ENCODE data around the gene TRH.
"Not testable (repeated sequence)": the region's sequence is repeated elsewhere in the genome, so short reads cannot be mapped to it uniquely, and the experiment has no call there.

Gene TRH

DNA sequence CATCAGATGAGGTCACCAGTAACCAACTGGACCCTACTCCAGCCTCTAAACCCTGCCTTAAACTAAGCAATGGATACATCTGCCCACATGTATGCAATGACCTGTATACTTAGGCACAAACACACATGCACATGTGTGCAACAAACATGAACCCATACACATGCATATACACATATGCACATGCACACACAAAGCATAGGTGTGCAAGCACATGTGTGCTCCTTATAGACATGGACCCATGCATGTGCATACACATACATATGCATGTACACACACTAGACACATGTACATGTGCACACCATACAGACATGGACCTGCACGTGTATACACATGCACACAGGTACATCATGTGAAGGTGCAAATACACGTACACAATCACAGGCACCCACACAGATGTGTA, 8.6 kb upstream of the TRH start:
- DNase-seq (ENCODE audit: low read depth) = no peak

DNA sequence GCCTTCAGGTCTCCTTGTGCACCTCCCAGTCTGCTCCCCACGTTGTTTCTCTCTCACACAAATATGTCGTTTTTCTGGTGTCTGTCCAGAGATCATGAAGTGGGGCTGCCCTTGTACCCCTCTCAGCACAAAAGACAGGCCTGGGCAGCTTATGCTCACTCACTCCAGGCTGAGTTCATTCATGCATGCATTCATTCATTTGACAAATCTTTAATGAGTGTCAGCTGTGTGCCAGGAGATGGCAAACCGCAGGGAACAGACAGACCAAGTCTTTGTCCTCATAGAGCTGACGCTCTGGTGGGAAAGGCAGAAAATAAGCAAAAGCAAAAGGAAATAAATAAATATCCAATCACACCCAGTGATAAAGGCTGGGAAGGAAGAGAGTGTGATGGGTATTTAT, 7.6 kb upstream of the TRH start:
- DNase-seq (ENCODE audit: low read depth) = no peak

DNA sequence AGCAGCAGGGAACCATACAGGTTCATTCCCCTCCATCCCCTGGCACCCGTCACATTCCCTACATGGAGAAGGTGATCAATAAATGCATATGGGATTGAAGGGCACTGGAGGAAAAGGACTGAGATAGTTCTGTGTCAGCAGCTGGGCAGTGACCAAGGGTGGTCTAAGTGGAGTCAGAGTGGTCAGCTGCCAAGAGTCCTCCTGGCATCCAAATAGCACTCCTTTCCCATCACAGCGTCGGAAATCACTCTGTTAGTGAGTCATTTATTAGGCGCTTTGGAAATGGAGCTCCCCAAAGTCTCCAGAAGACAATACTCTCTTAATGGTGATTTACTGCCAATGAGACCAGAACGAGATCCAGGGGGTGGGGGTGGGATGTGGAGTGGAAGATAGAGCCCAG, 6.8 kb upstream of the TRH start:
- no peak for DNase-seq (ENCODE audit: low read depth)

DNA sequence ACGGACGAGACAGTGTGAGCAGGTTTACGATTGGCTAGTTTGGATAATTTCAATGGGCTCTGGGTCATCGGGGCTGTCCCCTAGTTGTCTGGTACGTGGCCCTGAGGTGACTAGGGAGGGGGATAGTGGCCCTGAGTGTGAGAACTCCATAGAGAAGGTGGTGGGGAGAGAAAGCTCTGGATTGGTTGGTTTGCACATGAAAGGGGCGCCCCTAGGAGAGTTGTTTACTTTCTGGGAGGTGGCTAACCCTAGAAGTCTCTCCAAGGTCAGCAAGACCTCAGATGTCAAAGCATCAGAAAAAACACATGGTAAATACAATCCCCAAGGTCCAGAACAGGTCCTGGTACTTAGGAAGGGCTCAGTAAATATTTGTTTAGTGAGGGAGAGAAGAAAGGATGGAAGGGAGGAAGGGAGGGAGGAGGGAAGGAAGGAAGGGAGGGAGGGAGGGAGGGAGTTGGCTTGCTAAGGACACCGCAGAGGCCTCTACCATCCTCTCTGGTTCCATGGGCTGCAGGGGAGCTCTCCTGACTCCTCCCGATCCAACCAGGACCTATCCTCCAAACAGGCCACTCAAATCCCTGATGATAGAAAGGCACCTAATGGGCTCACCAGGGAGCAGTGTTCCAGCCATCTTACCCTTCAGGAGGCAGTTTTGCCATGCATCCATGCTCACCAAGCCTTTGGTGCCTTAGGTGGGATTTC, 3.0 kb upstream of the TRH start:
- no peak for DNase-seq (ENCODE audit: low read depth)

DNA sequence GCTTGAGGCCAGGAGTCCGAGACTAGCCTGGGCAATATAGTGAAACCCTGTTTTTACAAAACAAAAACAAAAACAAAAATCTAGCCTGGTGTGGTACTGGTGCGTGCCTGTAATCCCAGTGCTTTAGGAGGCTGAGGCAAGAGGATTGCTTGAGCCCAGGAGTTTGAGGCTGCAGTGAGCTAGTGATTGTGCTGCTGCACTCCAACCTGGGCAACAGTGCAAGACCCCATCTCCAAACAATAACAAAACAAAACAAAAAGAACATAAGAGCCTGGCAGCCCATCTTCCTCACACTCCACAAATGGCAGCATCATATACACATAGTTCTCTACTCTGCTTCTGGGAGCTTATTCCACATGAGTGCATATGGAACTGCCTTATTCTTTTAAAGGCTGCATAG, 2.2 kb upstream of the TRH start:
- no peak for DNase-seq (ENCODE audit: low read depth)

DNA sequence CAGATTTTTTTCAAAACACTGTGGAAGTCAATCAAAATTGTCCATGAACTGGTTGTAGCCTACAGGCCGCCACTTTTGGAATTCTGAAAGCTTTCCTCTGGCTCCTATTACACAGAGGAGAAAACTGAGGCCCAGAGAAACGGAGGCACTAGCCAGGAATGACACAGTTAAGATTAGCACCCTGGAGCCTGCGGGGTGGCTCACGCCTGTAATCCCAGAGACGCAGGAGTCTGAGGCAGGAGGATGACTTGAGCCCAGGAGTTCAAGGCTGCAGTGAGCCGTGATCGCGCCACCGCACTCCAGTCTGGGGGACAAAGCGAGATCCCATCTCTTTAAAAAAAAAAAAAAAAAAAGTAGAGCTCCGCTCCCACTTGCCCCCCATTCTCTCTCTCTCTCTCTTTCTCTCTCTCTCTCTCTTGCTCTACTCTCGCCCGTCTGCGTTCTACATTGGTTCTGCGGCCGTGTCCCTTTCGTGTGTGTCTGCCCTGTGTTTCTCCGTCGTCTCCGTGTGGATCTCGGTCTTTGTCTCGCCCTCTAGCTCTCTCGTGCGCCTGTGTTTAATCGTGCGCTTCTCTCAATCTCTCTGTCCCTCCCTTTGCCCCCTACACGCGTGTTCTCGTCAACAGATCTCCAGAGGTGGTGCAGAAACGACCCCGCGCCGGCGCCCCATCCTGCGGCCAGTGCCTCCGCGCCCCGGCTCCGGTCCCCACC, 512 bp upstream of the TRH start:
- no peak for DNase-seq (ENCODE audit: low read depth)

DNA sequence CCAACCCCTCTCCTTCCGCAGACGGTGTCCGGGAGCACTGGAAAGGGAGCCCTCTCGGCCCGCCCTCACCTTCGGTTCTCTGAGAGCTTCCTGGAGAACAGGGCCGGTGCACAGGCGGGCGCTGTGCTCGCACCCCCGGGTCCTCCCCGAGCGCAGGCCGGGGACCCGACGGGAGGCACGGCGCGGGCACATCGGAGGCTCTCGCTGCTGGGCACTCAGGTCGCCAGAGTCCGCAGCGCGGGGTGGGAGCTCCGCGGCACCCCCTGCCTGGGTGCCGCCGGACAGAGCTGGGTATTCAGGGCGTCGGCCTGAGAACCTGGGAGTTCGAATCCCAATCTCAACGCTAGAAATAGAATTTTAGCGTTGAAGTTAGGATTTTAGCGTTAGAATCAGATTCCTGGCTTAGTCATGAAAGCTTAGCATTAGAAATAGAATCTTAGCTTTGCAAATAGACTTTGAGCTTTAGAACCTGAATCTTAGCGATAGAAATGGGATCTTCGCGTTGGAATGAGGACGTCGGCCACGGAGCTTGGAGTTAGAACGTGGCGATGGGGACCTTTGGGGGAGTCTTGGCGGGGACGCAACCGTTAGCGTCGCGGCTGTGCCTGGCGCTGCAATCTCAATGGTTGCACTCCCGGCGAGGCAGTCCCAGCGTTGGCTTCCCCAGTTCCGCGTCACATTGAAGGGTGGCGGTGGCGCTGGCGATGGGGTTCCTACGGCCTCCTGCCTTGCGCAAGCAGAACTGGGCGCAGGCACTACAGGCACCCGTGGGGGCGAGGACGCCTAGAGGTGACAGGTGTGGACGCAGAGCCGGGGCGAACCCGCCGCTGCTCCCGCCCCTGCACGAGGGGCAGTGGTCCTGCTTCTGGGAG, 549 bp downstream of the TRH start:
- no peak for DNase-seq (ENCODE audit: low read depth)

DNA sequence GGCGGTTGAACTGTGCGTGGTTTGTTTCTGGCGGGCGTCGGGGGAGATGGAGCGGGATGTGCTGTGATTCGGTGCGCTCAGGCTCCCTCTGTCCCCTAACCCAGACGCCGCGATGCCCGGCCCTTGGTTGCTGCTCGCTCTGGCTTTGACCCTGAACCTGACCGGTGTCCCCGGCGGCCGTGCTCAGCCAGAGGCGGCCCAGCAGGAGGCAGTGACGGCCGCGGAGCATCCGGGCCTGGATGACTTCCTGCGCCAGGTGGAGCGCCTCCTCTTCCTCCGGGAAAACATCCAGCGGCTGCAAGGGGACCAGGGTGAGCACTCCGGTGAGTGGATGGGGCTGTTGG, 1.2 kb downstream of the TRH start:
- DNase-seq (ENCODE audit: low read depth) = no peak

DNA sequence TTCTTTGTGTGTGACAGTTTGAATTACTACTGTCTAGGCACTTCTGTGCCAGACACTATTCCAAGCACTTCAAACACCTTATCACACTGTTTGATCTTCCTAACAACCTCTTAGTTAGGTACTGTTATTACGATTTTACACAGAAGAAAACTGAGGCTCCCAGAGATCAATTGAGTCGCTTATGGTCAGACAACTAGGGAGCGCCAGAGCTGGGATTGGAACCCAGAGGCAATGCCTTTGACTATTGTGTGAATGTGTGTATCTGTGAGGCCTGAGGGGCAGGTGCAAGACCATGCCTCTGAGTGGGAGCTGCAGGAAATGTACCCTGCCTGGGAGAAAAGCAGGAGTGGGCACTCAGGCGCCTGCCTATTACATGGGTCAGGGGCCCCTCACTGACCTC, 1.8 kb downstream of the TRH start:
- no peak for DNase-seq (ENCODE audit: low read depth)

DNA sequence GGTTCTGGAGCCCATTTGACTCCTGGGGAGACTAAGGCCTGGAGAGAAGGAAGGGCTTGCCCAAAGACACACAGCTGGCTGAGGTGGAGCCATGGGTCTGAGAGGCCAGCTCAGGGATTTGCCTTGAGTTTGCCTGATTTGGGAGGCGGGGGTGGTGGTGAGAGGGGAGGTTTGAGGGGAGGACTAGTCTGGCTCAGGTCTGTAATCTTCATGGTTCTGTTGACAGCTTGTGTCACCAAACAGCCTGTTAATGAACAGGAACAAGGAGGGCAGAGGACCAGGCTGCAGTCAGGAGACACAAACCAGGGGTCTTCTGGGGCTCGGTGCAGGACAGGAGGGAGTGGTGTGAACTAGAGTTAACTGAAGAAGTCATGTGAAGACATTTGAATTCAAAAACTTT, 3.6 kb downstream of the TRH start:
- no peak for DNase-seq (ENCODE audit: low read depth)

DNA sequence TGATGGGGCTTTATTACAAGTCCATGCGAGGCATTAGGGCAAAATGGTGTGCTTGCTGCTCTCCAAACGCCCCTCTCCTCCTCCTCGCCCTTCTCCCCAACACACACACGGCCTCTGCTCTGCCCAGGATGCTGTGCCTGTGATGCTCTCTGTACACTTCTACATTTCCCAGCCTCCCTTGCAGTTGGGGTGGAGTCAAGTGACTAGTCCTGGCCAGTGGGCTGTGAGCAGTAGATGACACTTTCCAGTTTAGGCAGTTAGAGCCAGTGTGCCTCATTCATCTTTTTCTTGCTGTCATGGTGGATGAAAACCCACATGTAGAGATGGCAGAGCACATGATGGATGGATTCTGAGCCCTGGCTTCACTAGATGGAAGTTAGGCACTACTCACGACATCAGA, 5.4 kb downstream of the TRH start:
- DNase-seq (ENCODE audit: low read depth) = no peak

DNA sequence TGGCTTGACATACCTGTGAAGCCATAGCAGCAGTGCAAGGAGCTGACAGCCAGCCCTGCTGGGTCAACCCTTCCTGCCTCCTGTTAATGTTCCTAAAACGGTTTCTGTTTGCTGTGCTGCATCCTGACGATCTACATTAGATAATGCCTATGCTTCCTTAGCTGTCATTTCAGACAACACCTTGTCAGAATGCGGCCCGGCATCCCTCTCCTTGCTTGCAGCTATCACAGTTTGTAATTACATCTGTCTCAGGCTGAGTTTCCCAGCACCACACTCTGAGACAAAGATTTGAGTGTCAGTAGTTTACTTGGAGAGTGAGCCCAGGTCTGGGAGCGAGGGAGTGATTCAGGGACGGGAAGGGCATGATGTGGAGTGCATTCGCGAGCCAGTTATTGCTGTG, 9.0 kb downstream of the TRH start:
- no peak for DNase-seq (ENCODE audit: low read depth)

DNA sequence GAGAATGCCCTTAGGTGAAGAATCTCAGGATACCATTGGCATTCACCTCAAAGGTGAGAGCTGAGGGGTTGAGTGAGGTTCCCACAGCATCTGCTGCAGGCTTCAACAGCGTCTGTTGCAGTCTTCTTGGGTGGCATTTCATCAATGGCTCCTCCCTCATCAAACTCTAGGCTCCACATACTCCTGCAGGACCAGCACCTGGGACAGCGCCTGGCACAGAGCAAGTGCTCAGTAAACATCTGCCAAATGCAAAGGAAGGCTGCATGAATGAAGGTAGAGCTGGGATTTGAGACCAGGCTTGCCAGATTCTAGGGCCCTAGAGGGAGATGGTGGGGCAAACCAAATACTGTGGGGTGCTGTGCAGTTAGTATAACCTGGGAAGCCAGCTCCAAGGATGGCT, 9.6 kb downstream of the TRH start:
- no peak for DNase-seq (ENCODE audit: low read depth)

DNA sequence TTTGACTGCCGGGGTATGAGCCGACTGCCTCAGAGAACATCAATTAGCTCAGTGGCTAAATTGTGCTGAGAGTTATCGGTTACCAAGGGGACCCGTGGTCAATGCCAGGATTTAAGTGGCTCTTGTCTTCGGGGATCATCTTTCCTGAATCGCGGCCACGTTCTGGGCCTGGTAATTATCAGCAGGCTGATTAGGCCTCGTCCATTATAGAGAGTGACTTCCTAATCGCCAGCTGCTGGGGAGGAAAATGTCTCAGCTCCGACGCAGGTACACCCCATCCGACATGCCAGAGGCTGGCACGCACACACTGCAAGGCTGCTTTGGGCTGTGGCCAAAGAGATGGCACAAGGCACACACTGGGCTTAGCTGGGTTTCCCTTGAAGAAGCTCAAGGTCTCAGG, 10.6 kb downstream of the TRH start:
- DNase-seq (ENCODE audit: low read depth) = no peak

DNA sequence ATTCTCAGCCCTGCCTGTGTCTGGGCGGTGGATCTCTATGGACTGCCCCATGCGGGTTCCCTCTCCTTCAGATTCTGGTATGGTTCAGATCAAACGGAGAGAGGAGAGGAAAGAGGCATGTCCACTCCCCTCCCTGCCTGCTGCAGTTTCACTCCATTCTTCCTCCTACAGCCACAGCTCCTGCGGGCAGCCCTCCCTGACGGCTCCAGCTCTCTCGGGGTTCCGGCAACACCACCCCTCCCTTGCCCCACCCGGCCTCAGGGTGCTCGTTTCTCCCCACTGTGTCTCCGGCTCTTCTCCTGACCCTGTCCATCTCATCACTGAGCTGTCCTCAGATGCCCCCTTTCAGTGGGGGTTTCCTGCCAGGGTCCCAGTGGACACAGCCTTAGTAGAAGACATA, 13.9 kb downstream of the TRH start:
- DNase-seq (ENCODE audit: low read depth) = no peak

DNA sequence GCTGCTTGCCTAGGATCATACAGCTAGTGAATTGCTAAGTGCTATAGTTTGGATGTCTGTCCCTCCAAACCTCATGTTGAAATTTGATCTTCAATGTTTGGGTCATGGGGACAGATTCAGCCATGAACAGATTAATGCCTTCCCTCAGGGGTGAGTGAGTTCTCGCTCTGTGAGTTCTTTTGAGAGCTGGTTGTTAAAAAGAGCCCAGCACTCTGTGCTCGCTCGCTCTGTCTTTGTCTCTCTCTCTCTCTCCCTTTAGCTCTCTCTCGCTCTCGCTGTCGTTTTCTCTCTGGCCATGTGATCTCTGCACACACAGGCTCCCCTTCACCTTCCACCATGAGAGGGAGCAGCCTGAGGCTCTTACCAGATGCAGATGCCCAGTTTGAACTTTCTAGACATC, 14.9 kb downstream of the TRH start:
- no peak for DNase-seq (ENCODE audit: low read depth)

DNA sequence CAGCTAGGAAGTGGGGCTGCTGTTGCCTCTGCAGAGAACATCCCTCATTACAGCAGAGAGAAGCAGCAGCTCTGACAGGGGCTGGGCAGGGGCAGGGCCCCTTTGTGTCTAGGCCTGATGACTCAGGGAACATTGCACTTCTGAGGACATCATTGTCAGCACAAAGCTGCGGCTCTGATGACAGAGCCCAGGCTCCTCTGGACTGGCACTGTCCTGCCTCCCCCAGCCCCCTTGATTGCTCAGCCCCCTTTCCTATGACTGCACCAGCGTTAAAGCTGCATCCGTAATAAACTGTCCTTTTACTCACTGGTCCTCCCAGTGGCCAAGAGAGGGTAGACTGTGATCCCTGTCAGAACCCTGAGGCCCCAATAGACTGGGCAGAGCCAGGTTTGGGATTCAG, 18.3 kb downstream of the TRH start:
- no peak for DNase-seq (ENCODE audit: low read depth)

DNA sequence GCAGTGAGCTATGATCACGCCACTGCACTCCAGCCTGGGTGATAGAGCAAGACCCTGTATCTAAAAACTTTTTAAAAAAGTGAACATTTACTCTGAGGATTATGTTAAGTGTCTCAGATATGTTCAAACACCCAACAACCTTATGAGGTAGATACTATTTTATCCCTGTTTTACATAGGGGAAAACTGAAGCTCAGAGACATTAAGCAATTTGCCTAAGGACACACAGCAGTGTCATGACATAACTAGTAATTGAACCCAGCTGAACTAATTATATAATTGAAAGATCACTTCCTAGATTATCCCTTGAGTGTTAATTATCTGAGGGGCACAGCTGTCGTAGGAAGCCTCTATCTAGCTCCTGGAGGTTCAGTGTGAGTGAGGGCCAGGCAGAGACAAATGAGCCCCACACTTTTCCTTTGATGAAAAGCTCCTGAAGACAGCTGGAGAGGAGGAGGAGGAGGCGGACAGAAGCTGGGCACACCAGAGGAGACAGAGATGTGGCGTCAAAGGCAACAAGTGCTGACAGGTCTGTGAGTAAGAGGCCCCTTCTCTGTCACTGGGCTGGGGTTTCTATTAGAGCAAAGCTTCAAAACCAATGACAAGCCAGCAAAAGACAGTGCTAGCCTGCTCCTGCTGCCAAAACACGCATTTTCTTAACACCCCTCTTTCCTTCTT, 20.5 kb downstream of the TRH start:
- DNase-seq (ENCODE audit: low read depth) = no peak

DNA sequence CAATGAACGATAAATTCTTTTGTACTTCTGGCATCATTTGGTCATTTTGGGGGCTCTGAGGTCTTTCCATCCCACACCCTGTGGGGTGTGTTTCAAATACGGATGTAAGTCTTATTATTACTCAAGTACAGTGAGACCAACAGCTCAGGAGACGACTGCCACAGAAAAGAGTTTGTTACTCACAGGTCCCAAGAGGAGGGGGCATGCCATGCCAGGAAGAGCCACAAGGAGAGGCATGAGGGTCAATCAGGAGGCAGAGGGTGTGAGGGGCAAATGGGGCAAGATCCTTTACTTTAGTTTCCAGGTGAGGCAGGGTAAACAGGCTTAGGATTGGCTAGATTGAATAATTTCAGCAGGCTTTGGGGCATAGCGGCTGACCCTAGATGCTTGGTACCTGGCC, 21.6 kb downstream of the TRH start:
- no peak for DNase-seq (ENCODE audit: low read depth)

DNA sequence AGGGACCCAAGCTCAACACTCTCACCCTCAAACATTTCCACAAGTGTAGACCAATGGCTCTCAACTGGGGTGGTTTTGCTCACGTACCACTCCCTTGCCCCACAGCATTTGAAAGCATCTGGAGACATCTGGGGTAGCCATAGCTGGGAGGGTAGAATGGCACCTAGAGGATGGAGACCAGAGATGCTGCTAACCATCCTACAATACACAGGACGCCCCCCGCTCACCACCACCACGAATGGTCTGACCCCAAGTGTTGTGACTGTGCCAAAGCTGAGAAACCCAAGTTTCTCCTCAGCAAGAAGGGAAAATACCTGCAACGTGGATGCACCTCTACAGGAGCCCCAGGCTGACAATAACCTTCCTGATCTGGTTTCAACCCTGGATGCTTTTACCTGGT, 24.7 kb downstream of the TRH start:
- DNase-seq (ENCODE audit: low read depth) = not testable (repeated sequence)

DNA sequence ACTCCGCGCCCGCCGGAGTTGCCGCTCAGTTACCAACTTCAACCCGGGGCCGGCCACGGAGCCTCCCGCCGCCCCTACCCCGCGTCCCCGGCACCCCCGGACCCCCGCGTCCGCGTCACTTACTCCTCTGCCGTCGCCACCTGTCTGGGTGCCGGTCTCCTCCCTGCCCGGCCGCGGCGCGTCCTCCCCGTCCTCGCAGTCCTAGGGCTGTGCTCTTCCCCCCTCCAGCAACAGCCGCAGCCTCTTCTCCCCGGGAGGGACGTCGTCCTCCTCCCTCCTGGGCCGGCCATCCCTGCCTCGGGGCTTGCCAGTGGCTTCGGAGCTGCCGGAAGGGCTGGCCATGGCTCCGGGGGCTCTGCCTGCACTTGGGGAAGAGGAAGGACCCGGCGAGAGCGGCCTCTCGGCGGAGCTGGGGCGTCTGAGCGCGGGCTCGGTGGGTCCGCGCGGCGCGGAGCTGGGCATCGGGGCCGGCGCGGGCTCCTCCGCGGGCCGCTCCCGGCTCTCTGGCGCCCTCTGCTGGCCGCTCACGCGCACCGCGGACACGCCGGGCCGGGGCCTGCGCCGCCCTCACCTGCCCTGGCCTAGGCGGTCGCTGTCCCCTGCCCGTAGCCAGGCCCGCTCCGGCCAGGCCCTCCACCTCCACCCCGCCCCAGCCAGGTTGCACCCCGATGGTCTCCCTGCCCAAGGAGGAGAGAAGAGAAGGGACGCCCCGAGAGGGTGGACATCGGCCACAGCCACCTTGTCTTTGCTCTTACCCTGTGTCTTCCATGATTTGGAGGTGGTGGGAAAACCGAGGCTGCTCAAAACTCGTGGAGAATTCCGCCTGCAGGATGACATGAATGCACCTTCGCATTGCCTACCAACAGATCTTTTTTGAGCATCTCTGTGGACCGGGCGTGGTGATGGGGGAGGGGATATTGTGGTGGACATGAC, 28.4 kb downstream of the TRH start:
- DNase-seq (ENCODE audit: low read depth) = peak; percentile 19

DNA sequence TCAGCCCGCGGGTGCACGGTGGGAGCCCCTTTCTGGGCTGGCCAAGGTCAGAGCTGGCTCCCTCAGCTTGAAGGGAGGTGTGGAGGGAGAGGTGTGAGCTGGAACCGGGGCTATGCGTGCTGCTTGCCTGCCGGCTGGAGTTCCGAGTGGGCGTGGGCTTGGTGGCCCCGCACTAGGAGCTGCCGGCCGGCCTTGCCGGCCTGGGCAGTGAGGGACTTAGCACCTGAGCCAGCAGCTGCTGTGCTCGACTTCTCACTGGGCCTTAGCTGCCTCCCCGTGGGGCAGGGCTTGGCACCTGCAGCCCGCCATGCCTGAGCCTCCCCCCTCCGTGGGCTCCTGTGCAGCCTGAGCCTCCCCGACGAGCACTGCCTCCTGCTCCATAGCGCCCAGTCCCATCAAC, 36.0 kb downstream of the TRH start:
- no peak for DNase-seq (ENCODE audit: low read depth)
